ENCODE measurements around the gene ZNF764.
"Not testable (repeated sequence)": the region's sequence is repeated elsewhere in the genome, so short reads cannot be mapped to it uniquely, and the experiment has no call there.

ZNF764 gene

DNA sequence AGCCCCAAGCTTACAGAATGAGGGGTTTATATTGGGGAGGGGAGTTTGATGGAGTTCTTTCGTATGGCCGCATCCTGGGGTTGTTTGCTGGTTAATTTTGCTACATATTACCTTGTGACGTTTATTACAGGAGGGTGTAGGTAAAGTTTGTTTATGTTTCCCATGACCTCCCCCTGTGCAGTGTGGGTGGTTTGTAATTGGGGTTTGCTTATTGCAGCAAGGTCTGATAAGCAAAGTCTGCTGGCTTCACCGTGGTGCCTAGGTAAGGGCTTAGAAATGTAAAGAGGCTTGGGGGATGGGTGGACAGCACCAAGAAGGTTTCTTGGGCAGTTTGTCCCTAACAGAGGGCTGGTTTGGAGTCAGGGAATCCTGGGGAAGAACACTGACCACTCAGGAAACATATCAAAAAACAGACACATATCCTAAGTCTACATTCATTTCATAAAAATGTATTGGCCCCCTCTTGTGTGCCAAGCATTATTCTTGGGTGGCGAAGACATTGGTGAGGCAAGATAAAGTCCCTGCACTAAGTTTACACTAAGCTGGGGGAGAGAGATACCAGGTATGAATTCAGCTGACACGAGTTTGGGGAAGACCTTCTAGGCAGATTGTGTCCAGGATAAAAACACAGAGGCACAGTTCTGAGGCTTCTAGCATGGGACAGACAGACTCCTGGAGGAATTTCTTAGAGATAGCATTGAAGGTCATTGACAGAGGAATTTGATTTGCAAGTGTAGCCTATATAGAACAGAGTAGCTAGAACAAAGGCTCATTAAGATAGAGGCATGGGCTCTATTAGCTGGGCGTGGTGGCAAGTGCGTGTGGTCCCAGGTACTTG is 9.5 kb downstream of the ZNF764 start:
- DNase-seq (ENCODE audit: low read depth in 2 of 2): no peak

DNA sequence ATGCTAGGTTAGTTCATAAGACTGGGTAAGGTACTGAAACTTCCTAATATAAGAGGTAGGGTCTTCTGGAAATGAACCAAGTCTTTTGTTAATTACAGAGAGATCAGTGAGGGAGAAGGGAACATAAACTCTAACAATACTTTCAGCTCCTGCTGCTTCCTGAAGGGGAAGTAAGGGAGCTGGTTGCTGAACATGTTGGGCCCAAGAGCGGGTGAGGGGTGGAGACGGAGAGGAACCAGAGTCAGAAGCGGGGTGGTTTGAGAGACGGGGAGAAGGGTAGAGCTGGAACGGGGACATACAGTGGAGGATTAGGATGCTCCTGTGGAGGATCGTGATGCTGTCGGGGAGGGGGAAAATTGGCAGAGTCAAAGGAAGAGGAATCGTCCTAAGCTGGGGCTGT is 12.1 kb downstream of the ZNF764 start:
- no peak for DNase-seq (ENCODE audit: low read depth in 2 of 2)

DNA sequence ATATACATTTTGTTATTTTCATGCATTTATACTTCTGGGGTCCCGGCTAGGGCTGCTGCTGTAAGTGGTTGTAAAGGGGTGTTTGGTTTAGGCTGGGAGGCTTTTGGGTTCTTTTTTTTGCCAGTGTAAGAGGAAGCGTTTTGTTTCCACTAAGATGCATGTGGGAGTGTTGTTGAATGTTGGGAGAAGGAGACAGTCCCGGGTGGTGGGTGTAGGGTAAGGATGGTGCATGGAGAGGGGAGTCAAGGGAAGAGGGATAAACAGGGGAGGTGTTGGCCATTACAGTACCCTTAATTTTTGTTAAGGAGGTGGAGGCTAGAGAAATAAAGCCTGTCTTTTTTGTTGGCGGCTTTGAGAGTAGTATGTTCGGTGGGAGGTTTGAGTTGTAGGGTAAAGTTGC is 15.1 kb downstream of the ZNF764 start:
- no peak for DNase-seq (ENCODE audit: low read depth in 2 of 2)

GRCh38 chr16:30541502-30542329 is 16.5 kb downstream of the ZNF764 start:
- DNase-seq (ENCODE audit: low read depth in 2 of 2): no peak

- DNase-seq (ENCODE audit: low read depth in 2 of 2): not testable (repeated sequence)
These were observed 17.2 kb downstream of the ZNF764 start for GRCh38 chr16:30540916-30541464.

GRCh38 chr16:30539986-30540526 is 18.1 kb downstream of the ZNF764 start:
- DNase-seq (ENCODE audit: low read depth in 2 of 2): not testable (repeated sequence)

DNA sequence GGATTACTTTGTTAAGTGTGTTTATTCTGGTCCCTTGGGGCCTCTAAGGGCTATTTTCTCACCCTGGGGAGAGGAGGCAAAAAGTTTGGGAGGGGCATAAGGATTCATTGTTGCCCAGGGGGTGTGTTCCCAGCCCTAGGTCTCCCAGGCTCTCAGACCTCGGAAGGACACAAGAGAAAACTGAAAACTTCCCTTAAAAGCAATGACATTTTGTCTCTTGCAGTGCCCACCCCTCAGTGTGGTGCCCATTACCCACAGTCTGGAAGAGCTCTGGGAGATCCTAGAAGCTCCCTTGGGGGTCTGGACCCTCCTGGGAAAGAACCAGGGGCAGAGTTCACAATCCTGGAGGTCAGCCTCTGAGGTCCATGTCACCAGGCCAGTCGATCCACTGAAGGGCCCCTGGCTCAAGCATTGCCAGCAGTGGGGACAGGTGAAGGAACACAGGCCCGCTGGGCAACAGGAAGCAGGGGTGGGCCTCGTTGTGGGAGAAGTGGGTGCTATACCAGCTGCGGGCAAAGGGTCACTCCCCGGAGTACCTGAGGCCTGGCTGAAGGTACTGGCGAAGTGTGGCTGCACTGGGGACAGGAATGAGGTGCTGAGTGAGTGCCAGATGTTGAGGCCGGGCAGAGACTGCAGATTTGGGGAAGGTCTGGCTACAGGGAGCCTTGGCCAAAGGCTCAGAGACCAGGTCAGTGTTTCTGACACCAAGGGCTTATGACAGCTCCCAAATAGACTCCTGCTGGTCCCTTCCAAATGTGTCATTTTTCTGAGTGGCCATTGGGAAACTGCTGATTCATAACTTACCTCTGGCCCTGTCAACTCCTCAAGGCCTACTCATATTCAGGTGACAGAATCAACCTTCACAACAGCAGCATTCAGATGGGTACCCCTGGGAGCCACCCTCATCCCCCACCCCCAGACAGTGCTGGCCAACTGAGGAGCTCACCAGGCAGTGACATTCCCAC is 18.9 kb downstream of the ZNF764 start:
- DNase-seq (ENCODE audit: low read depth in 2 of 2): no peak

- not testable (repeated sequence) for DNase-seq (ENCODE audit: low read depth in 2 of 2)
These were observed 21.7 kb downstream of the ZNF764 start for GRCh38 chr16:30536391-30537024.

- peak in 1 of 2 experiments; percentile 31 for DNase-seq (ENCODE audit: low read depth in 2 of 2)
These were observed 22.4 kb downstream of the ZNF764 start for GRCh38 chr16:30535777-30536190.

GRCh38 chr16:30535106-30535776 is 22.9 kb downstream of the ZNF764 start:
- no peak for DNase-seq (ENCODE audit: low read depth in 2 of 2)

DNA sequence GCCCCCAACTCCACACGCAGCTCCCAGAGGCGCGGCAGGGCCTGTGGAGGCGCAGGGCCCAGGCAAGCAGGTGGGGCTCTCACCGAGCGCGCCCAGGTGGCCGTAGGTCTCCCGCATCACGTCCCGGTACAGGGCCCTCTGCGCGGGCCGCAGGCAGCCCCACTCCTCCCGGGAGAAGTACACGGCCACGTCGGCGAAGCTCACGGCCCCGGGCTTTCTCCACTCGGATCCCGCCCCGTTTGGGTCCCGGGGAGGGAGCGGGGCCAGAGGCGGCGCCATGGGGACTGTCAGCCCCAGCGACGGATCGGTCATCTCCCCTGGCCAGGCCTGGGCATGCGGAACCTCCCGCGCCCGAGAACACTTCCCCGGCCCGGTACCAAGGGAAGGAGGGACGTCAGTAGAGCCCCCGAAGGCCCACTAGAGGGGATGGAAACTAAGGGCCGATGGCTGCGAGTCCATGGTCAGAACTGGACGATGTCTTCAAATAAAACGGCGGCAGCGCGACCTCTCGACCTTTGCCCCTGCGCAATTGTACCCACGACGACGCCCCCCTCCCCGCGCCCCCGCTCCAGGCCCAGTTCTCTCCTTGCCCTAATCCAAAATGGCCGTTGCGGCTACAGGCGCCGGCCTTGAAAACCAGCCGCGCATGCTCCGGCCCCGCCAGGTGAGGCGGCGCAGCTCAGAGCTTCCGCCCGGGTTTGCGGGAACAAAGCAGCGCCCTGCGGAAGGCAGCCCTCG is 23.6 kb downstream of the ZNF764 start, which contains the start of gene ZNF747:
TSS of gene ZNF747 (minus strand) at position 491 of the 738 bp plus-strand sequence. CDS start at position 312, 179 bp downstream.
- peak; percentile 47 to 50 for DNase-seq (ENCODE audit: low read depth in 2 of 2)

DNA sequence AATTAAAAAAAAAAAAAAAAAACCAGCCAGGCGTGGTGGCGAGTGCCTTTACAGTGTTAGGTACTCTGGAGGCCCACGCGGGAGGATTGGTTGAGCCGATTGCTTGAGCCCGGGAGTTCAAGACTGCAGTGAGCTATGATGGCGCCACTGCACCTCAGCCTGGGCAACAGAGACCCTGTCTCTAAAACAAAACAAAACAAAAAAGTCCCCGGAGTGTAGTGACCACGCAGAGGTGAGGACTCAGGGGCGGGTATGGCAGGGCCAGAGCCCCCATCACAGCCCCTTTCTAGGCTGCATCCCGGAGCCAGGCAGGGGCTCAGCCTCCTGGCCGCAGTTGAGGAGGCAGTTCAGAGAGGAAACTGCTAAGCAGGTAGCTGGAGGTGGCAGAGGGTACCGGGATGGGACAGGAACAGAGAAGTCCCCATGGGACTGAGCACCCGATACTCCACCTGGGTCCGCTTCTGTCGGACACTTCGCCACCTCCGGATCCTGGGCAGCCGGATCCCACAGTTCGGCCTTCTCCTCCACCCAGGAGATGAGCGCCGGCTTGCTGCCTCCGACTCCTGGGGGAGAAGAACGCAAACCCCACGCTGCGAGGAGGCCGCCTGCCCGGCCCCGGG is 24.3 kb downstream of the ZNF764 start:
- DNase-seq (ENCODE audit: low read depth in 2 of 2): no peak

- DNase-seq (ENCODE audit: low read depth in 2 of 2): no peak
These were observed 25.0 kb downstream of the ZNF764 start for GRCh38 chr16:30533146-30533522.

- no peak for DNase-seq (ENCODE audit: low read depth in 2 of 2)
These were observed 25.7 kb downstream of the ZNF764 start for GRCh38 chr16:30532285-30533145.

DNA sequence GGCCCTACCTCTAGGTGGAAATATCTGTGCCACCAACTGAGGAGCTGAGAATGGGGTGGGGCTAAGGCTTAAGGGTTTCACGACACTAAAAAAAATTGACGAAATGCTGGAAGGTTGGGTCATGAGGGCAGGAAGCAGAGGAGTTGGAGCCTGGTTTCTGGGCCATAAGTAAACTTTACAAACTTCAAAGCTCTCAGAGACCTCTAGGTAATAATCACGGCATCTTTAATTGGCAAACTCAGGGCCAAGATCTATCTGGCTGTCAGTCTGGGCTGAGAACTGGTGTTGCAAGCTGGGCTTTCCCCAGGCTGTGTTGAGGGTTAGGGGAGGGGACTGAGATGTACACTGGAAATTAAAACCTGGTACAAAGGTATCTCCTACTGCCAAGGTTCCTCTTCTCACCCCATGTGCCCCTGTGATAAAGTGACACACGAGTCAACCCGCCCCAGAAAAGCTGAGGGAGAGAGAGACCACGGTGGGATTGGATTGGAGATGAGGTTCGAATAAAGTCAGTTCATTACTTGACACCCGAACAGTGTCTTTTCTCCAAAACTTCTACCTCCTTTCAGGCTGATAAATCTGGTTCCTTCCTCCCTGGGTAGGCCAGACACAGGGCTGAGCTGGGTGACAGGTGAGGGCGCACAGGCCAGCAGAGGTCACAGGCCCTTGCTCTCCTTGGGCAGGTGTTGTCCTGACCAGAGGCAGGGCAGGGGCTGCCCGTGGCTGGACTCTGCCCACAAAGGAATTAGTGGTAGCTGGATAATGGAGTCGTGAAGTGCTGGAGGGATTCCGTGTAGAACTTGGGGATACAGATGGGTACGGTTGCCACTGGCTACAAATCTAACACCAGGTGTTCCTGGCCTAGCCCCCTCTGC is 27.8 kb downstream of the ZNF764 start:
- no peak for DNase-seq (ENCODE audit: low read depth in 2 of 2)

DNA sequence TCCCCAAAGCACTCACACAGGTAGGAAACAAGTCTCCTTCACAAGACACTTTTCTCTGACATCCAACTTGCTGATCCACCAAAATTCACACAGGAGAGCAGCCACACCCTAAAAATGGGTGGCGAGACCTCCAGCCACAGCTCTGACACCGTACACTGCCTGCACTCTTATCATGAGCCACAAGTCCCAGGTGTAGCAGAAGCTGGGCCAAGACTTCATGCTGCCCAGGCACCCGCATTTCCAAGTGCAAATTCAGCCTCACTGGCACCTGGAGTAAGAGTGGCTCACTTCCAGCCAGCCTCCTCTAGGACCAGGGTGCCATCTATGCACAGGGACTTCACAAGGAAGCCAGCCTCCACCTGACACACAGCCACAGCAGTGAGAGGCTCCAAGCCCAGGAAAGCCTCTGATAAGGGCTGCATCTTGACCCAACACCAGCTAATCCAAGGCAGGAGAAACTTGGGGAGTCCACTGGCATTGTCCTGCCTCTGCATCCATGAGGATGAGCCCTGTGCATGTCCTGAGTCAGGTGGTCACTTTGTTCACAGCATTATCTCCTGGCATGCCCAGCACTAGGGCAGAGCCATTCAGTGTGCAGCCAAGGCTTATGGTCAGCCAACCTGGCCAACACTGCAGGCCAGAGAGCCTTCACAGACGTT is 29.2 kb downstream of the ZNF764 start:
- DNase-seq (ENCODE audit: low read depth in 2 of 2): no peak

Measured in fibroblast of skin of left biceps (primary cell).